Fibroblast of lung (primary cell): ENCODE results near the gene LSAMP. TPM values are rescaled to one million over a fixed set of nuclear protein-coding genes. Genes with fewer than 3 reads are reported as not detected.

Source experiments
- DNase-seq, 2 donors: peaks; one replicate each; pipeline versions ENCODE4 v3.0.0 to v3.0.0-alpha.2; 2010; ENCODE audit warnings: low read depth in 2 of 2
- H2AFZ ChIP-seq: 2 replicates; pipeline ENCODE4 v1.5.1; 2012; ENCODE audit warnings: low read length, control low read depth, inconsistent platforms
- H3K27ac ChIP-seq: 2 replicates; pipeline ENCODE4 v1.5.1; 2011; ENCODE audit warnings: low read length, control low read depth; ENCODE audit not compliant: insufficient read depth
- H3K27me3 ChIP-seq: 2 replicates; pipeline ENCODE4 v1.5.1; 2011; ENCODE audit warnings: mild to moderate bottlenecking, low read length; ENCODE audit not compliant: control insufficient read depth, insufficient read depth
- H3K36me3 ChIP-seq: 2 replicates; pipeline ENCODE4 v1.5.1; 2011; ENCODE audit warnings: low read length; ENCODE audit not compliant: control insufficient read depth, insufficient read depth
- H3K4me1 ChIP-seq: 2 replicates; pipeline ENCODE4 v1.5.1; 2011; ENCODE audit warnings: low read length; ENCODE audit not compliant: control insufficient read depth, insufficient read depth; ENCODE audit errors: extremely low read depth
- H3K4me2 ChIP-seq: 2 replicates; pipeline ENCODE4 v1.5.1; 2011; ENCODE audit warnings: low read length, control low read depth; ENCODE audit not compliant: insufficient read depth; ENCODE audit errors: extremely low read depth
- H3K4me3 ChIP-seq, 4 experiments: fragments of 200-600 bp in 1 of 4; sonication (generic) in 1 of 4; replicated peaks in 1 of 4; 2 replicates each; pipeline ENCODE4 v1.5.1; 2011 to 2016; ENCODE audit warnings: low read length in 4 of 4, low read depth in 3 of 4, mild to moderate bottlenecking in 3 of 4, control low read depth in 2 of 4, inconsistent platforms in 1 of 4, mixed read lengths in 1 of 4; ENCODE audit not compliant: insufficient read depth in 1 of 4; ENCODE audit errors: control extremely low read depth in 1 of 4
- H3K79me2 ChIP-seq: 2 replicates; pipeline ENCODE4 v1.5.1; 2012; ENCODE audit warnings: mild to moderate bottlenecking, low read length, inconsistent platforms; ENCODE audit not compliant: control insufficient read depth, insufficient read depth
- H3K9ac ChIP-seq: 2 replicates; pipeline ENCODE4 v1.5.1; 2011; ENCODE audit warnings: mild to moderate bottlenecking, low read length, control low read depth; ENCODE audit not compliant: insufficient read depth
- H3K9me3 ChIP-seq: 2 replicates; pipeline ENCODE4 v1.5.1; 2012; ENCODE audit warnings: low read depth, low read length; ENCODE audit not compliant: control insufficient read depth, insufficient read depth
- H4K20me1 ChIP-seq: 2 replicates; pipeline ENCODE4 v1.5.1; 2011; ENCODE audit warnings: low read length; ENCODE audit not compliant: control insufficient read depth, insufficient read depth; ENCODE audit errors: extremely low read depth
- EZH2 ChIP-seq: IDR thresholded peaks from 2 replicates; pipeline ENCODE4 v1.5.1; 2012; ENCODE audit warnings: low read length, control low read depth, mild to moderate bottlenecking; ENCODE audit errors: missing control alignments
- polyA plus RNA-seq, 2 donors: library from polyadenylated mRNA; depleted of rRNA in 1 of 2; stranded (reverse) in 1 of 2; unstranded in 1 of 2; fragments of >200 nt; gene quantifications; 2 replicates each; pipeline ENCODE4 v1.2.1, GENCODE V29; 2011 to 2012; ENCODE audit warnings: missing spikeins in 1 of 2
- total RNA-seq: library from RNA; depleted of rRNA; stranded (reverse); fragments of >200 nt; gene quantifications from 2 replicates; pipeline ENCODE4 v1.2.1, GENCODE V29; 2014
- TF ChIP-seq, protein P1 (sequence below), 2 donors: IDR thresholded peaks in 1 of 2; conservative IDR thresholded peaks in 1 of 2; 1 replicate in 1 of 2; 2 replicates in 1 of 2; pipeline ENCODE4 v1.5.1; 2011 to 2012; ENCODE audit warnings: low read length in 2 of 2, control low read depth in 1 of 2, inconsistent platforms in 1 of 2, low read depth in 1 of 2, mild to moderate bottlenecking in 1 of 2

Gene LSAMP
- total and polyA plus RNA-seq, 2 donors (not counting 1 experiment from before 2014, with no cell fraction given), result 4.8 to 5.9 TPM

DNA sequence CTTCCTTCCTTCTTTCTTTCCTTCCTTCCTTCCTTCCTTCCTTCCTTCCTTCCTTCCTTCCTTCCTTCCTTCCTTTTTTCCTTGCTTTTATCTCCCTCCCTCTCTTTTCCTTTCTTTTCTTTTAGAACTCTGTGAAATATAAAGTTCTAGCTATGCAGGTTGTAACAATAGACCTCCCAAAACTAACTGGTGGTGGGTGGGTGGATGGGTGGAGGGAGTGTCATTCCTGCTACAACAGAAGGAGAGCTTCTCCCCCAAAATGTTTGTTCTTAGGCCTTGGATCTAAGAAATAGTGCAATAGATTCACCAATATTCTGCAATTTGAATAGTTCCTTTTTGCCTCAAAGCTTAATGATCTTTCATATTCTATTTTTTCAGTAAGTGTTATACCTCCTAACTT, 606.0 kb downstream of the LSAMP start:
- no peaks in the 10 kb centered on the region for H3K79me2 ChIP-seq
- no peaks in the 10 kb centered on the region for H3K27me3 ChIP-seq
- no peaks in the 10 kb centered on the region for H4K20me1 ChIP-seq
- no peak overlapping the region for H2AFZ ChIP-seq
- no peaks in the 10 kb centered on the region for H3K4me1 ChIP-seq
- no peak for DNase-seq
- no peak for TF ChIP-seq EZH2
- TF ChIP-seq, protein P1, sequence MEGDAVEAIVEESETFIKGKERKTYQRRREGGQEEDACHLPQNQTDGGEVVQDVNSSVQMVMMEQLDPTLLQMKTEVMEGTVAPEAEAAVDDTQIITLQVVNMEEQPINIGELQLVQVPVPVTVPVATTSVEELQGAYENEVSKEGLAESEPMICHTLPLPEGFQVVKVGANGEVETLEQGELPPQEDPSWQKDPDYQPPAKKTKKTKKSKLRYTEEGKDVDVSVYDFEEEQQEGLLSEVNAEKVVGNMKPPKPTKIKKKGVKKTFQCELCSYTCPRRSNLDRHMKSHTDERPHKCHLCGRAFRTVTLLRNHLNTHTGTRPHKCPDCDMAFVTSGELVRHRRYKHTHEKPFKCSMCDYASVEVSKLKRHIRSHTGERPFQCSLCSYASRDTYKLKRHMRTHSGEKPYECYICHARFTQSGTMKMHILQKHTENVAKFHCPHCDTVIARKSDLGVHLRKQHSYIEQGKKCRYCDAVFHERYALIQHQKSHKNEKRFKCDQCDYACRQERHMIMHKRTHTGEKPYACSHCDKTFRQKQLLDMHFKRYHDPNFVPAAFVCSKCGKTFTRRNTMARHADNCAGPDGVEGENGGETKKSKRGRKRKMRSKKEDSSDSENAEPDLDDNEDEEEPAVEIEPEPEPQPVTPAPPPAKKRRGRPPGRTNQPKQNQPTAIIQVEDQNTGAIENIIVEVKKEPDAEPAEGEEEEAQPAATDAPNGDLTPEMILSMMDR (conservative IDR thresholded peaks at IDR 0.05 in 1 of 2, IDR thresholded peaks at IDR 0.05 in 1 of 2; ENCODE audit: low read depth in 1 of 2, low read length in 2 of 2), result no peak
- no peak overlapping the region for H3K27ac ChIP-seq
- H3K36me3 ChIP-seq, result no peaks in the 10 kb centered on the region
- no peak overlapping the region for H3K9ac ChIP-seq
- no peak overlapping the region for H3K4me3 ChIP-seq
- H3K4me2 ChIP-seq, result no peak overlapping the region
- no peaks in the 10 kb centered on the region for H3K9me3 ChIP-seq

DNA sequence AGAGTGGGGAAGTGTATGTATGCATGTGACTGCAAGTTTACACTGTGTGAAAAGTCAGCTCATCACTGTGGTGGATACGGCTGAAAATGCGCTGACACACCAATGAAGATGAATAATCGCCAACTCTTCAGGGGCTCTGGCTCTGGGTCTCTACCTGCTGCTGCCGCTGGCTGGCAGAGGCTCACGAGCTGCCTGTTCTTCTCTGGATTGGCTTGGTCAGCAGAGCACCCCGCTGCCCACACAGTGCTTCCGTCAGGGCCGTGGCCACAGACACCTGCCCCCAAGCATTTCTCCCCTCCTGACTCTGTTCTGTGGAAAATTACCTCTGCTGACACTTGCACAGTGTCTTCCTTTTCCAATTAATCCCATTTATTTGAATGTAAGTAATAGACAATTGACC, 606.5 kb downstream of the LSAMP start:
- Histone ChIP-seq H3K79me2 (no peaks in the 10 kb centered on the region), H3K4me2 (no peak overlapping the region), H3K9ac (no peak overlapping the region), H3K4me1 (no peaks in the 10 kb centered on the region), H3K4me3 (no peak overlapping the region), H3K36me3 (no peaks in the 10 kb centered on the region), H3K27ac (no peak overlapping the region), H3K9me3 (no peaks in the 10 kb centered on the region), H4K20me1 (no peaks in the 10 kb centered on the region), H3K27me3 (no peaks in the 10 kb centered on the region), H2AFZ (no peak overlapping the region)
- TF ChIP-seq, protein P1 (conservative IDR thresholded peaks at IDR 0.05 in 1 of 2, IDR thresholded peaks at IDR 0.05 in 1 of 2; ENCODE audit: low read depth in 1 of 2, low read length in 2 of 2), result no peak
- TF ChIP-seq EZH2, result no peak
- DNase-seq, result no peak

DNA sequence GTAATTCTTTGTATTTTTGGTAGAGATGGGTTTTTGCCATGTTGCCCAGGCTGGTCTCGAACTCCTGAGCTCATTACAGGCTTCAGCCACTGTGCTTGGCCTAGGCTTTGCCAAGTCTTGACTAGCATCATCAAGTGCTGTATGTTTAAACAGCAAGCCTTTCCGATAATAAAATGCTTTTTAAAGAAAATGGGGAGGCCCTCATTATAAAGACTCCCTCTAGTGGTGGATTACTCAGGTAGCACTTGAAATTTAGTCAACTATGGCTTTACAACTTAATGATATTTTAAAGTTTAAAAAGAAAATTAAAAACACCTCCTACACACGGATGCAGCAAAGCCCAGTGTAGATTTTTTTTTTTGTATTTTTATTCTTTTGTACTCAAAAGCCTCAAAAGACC, 608.3 kb downstream of the LSAMP start:
- H2AFZ ChIP-seq, result no peak overlapping the region
- no peak overlapping the region for H3K9ac ChIP-seq
- H3K36me3 ChIP-seq, result no peaks in the 10 kb centered on the region
- no peak for TF ChIP-seq EZH2
- TF ChIP-seq, protein P1 (conservative IDR thresholded peaks at IDR 0.05 in 1 of 2, IDR thresholded peaks at IDR 0.05 in 1 of 2; ENCODE audit: low read depth in 1 of 2, low read length in 2 of 2), result peak; percentile 30 to 59
- DNase-seq, result peak; percentile 19 to 43
- H4K20me1 ChIP-seq, result no peaks in the 10 kb centered on the region
- H3K79me2 ChIP-seq, result no peaks in the 10 kb centered on the region
- H3K4me1 ChIP-seq, result peaks cover 2% of the 10 kb centered on the region
- no peaks in the 10 kb centered on the region for H3K9me3 ChIP-seq
- no peak overlapping the region for H3K4me2 ChIP-seq
- H3K27me3 ChIP-seq, result no peaks in the 10 kb centered on the region
- no peak overlapping the region for H3K27ac ChIP-seq
- no peak overlapping the region for H3K4me3 ChIP-seq
